ENCODE measurements around the gene GLRX2. TPM values are rescaled to one million over a fixed set of nuclear protein-coding genes. Genes with fewer than 3 reads are reported as not detected.
A peak's percentile ranks its signal among the peaks of the same experiment; 100 is the strongest.

Gene GLRX2, protein sequence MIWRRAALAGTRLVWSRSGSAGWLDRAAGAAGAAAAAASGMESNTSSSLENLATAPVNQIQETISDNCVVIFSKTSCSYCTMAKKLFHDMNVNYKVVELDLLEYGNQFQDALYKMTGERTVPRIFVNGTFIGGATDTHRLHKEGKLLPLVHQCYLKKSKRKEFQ
- 10 to 100 TPM; 21.2 to 47.6 TPM for total RNA-seq
- 70.1 TPM for polyA plus RNA-seq (ENCODE audit: insufficient read depth, low read depth, low replicate concordance)
- long read RNA-seq, donor 1, full-length matches to known transcripts: 20 of 20 reads
- long read RNA-seq, donor 1, partial matches to known transcripts: 0 of 20 reads
- long read RNA-seq, donor 1, other reads (novel, unspliced or antisense): 0 of 20 reads
- long read RNA-seq, donor 2, transcript GLRX2-201 (4 exons, 701 nt): major isoform, 9 of 9 reads
- long read RNA-seq, donor 2, partial matches to known transcripts: 0 of 9 reads
- long read RNA-seq, donor 2, other reads (novel, unspliced or antisense): 0 of 9 reads

DNA sequence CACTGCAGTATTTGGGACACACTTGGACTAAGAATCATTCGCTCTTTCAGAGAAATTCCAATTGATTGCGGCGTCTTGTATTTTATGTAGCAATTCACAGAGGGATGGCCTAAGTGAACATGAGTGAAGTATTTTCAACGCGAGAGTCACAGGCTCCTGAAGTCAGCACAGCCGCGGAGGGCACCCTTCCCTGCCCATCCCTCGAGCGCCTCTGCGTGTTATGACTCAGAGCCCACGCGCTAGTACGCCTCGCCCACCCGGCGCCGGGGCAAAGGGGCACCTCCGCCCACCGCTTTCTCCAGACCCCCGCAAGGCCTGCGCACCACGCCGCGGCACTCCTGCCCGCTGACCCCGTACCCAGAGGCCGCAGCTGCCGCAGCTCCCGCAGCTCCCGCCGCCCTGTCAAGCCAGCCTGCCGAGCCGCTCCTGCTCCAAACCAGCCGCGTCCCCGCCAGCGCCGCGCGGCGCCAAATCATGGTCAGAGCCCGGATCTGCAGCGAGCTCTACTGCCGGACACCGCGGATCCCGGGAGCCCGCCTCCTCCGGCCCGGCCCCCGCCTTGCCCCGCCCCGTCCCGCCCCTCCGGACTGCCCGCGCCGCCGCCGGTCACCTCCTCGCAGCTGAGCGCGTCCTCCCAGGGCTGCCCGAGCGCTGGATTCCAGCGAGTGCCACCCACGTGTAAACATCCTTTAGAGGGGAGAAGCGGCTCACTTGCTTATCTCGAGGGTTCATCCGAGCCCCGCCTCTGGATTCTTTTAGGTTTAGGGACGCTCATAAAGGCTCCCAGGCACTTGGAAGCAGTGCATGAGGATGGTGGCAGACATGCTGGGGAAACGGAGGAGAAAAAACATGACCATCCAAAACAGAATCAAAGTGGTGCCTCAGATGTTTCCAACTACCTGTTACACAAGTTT is at the start of gene GLRX2:
TSS of gene GLRX2 (minus strand) at position 508 of the 914 bp plus-strand sequence. CDS start at position 476, 32 bp downstream.
- no peaks in the 10 kb centered on the region for H3K36me3 ChIP-seq (ENCODE audit: low read depth, missing control alignments)
- peak within 1 kb of the TSS; percentile 82 to 89 for H3K4me3 ChIP-seq
- WGBS, 2 donors: 0% methylated on average over 11 to 52 of the region's 73 CpGs
- DNase-seq: peak; percentile 88
- intact Hi-C loops (cut with DNase I; ENCODE audit: low total_unique reads): no loop called here
- no peaks in the 10 kb centered on the region for H3K27me3 ChIP-seq
- H3K27ac ChIP-seq: peak within 1 kb of the TSS; percentile 78 to 87
- peaks cover 5% of the 10 kb centered on the region for H3K4me1 ChIP-seq
- H3K9me3 ChIP-seq: no peaks in the 10 kb centered on the region
- TF ChIP-seq, protein P1, sequence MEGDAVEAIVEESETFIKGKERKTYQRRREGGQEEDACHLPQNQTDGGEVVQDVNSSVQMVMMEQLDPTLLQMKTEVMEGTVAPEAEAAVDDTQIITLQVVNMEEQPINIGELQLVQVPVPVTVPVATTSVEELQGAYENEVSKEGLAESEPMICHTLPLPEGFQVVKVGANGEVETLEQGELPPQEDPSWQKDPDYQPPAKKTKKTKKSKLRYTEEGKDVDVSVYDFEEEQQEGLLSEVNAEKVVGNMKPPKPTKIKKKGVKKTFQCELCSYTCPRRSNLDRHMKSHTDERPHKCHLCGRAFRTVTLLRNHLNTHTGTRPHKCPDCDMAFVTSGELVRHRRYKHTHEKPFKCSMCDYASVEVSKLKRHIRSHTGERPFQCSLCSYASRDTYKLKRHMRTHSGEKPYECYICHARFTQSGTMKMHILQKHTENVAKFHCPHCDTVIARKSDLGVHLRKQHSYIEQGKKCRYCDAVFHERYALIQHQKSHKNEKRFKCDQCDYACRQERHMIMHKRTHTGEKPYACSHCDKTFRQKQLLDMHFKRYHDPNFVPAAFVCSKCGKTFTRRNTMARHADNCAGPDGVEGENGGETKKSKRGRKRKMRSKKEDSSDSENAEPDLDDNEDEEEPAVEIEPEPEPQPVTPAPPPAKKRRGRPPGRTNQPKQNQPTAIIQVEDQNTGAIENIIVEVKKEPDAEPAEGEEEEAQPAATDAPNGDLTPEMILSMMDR (IDR thresholded peaks at IDR 0.05): no peak
- TF ChIP-seq POLR2A (IDR thresholded peaks at IDR 0.05): no peak

DNA sequence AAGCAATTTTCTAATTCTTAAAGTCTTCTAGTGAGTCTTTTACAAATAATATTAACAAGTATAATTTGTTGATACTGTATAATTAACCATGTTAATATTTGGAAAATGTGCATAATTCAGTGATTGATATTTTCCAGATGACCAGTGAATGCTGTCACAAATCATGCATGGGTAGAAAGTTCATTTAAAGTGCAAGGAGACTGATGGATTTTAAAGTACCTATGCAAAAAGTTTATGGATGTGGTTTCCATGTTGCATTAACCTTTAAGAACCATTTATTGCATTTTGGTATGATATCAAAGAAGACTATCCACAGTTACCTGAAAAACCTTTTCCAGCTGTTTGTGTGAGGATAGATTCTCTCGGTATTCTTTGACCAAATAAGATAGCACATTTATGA is 39.8 kb upstream of the GLRX2 start:
- no peak overlapping the region for H3K27ac ChIP-seq
- no peak for DNase-seq
- TF ChIP-seq, protein P1 (IDR thresholded peaks at IDR 0.05): no peak
- TF ChIP-seq POLR2A (IDR thresholded peaks at IDR 0.05): no peak
- H3K4me1 ChIP-seq: no peaks in the 10 kb centered on the region
- no peaks in the 10 kb centered on the region for H3K36me3 ChIP-seq (ENCODE audit: low read depth, missing control alignments)
- no peak overlapping the region for H3K4me3 ChIP-seq
- no peaks in the 10 kb centered on the region for H3K27me3 ChIP-seq
- WGBS, 2 donors: 84 to 95% methylated on average over 1 of the region's 1 CpG
- intact Hi-C loops (cut with DNase I; ENCODE audit: low total_unique reads): no loop called here
- no peaks in the 10 kb centered on the region for H3K9me3 ChIP-seq

DNA sequence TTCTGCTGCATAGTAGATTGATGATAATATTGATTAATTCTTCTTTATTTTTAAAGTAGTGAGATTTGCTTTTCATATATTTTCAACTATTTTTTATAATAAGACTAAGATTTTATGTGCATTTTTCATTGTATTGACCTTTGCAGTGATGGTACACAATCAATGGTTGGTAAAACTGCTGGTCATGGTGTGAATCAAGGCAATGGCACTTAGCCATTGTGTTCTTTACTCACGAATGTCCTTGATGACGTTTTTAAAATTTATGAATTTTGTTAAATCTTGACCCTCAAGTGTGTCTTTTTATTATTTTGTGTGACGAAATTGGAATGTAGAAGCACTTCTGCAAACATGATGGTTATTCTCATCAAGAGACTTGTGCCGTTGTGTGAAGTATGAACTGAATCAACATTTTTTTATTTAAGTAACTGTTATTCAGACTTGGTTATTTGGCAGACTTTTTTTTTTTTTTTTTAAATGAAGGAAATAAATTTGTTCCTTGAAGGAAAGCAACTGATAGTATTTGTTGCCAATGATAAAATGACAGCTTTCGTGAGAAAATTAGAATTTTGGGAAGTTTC is 39.2 kb upstream of the GLRX2 start:
- no peak overlapping the region for H3K27ac ChIP-seq
- 74 to 77% methylated on average over 5 of the region's 5 CpGs for WGBS, 2 donors
- no peak overlapping the region for H3K4me3 ChIP-seq
- TF ChIP-seq POLR2A (IDR thresholded peaks at IDR 0.05): no peak
- TF ChIP-seq, protein P1 (IDR thresholded peaks at IDR 0.05): no peak
- no peaks in the 10 kb centered on the region for H3K27me3 ChIP-seq
- H3K36me3 ChIP-seq (ENCODE audit: low read depth, missing control alignments): no peaks in the 10 kb centered on the region
- no peak for DNase-seq
- H3K9me3 ChIP-seq: no peaks in the 10 kb centered on the region
- intact Hi-C loops (cut with DNase I; ENCODE audit: low total_unique reads): no loop called here
- H3K4me1 ChIP-seq: no peaks in the 10 kb centered on the region

DNA sequence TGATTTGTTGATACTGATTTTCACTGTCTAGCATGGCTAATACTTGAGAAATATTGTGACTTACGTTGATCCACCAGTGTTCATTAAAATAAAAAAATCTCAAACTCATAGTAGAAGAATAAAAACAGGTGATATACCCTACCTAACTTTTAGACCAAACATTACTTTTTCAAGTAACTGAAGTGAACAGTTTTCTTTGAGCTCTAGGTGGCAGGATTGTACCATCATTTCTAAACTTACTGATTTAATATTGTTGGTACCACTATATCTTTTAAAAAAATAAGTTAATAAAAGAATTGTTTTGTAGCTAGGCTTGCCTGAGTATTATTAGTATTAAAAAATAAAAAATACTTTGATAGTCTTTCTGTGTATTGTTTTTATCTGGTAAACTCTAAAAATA is 38.1 kb upstream of the GLRX2 start:
- H3K4me1 ChIP-seq: no peaks in the 10 kb centered on the region
- no peaks in the 10 kb centered on the region for H3K9me3 ChIP-seq
- H3K27ac ChIP-seq: no peak overlapping the region
- no peak overlapping the region for H3K4me3 ChIP-seq
- no peaks in the 10 kb centered on the region for H3K36me3 ChIP-seq (ENCODE audit: low read depth, missing control alignments)
- TF ChIP-seq, protein P1 (IDR thresholded peaks at IDR 0.05): no peak
- TF ChIP-seq POLR2A (IDR thresholded peaks at IDR 0.05): no peak
- WGBS, 2 donors: 64 to 75% methylated on average over 1 of the region's 1 CpG
- DNase-seq: no peak
- H3K27me3 ChIP-seq: no peaks in the 10 kb centered on the region
- intact Hi-C loops (cut with DNase I; ENCODE audit: low total_unique reads): no loop called here

All from testis (tissue), 5 donors.